Endothelial cell of umbilical vein (primary cell): ENCODE data around the gene IKZF5. TPM values are rescaled to one million over a fixed set of nuclear protein-coding genes. Genes with fewer than 3 reads are reported as not detected.

Experiments used
- BruUV-seq: library from RNA; stranded (reverse); fragments of 400-500 nt; replicated peaks from 2 replicates; lab custom pipeline; 2021; lab: Mats Ljungman, UMichigan
- CTCF ChIA-PET: fragments of 300-600, 350-600 bp; sonication (Branson Sonifier 250); formaldehyde crosslinking; loops from one replicate; lab custom pipeline; 2021; ENCODE audit warnings: antibody characterized with exemption, inconsistent platforms; lab: Charles Lee
- POLR2A ChIA-PET: fragments of 300-600, 350-600 bp; sonication (Branson Sonifier 250); formaldehyde crosslinking; loops from one replicate; lab custom pipeline; 2021; ENCODE audit warnings: antibody characterized with exemption, inconsistent platforms; lab: Charles Lee
- DNase-seq: peaks from one replicate; pipeline ENCODE4 v3.0.0-alpha.2; 2011; ENCODE audit warnings: low read depth, low spot score
- FAIRE-seq: peaks from 2 replicates; lab custom pipeline; 2011; peaks lifted over from hg19 to GRCh38; lab: Jason Lieb, UNC
- H2AFZ ChIP-seq: 2 replicates; pipeline ENCODE4 v1.6.0; 2012; ENCODE audit warnings: low read depth, low read length, control low read depth, inconsistent platforms
- H3K27ac ChIP-seq: 2 replicates; pipeline ENCODE4 v1.5.1; 2011; ENCODE audit warnings: low read depth, mild to moderate bottlenecking, control low read depth, low read length, moderate library complexity; ENCODE audit not compliant: insufficient read depth
- H3K27me3 ChIP-seq, 2 experiments: 2 replicates each; pipeline versions ENCODE4 v1.6.0 to v1.6.1; 2011; ENCODE audit warnings: low read length in 2 of 2, mixed read lengths in 1 of 2; ENCODE audit not compliant: control insufficient read depth in 2 of 2, insufficient read depth in 2 of 2
- H3K36me3 ChIP-seq, 2 experiments: 2 replicates in 1 of 2; 3 replicates in 1 of 2; pipeline ENCODE4 v1.5.1; 2011; ENCODE audit warnings: low read length in 2 of 2, mild to moderate bottlenecking in 1 of 2, moderate library complexity in 1 of 2; ENCODE audit not compliant: control insufficient read depth in 2 of 2, insufficient read depth in 2 of 2; ENCODE audit errors: extremely low read depth in 1 of 2
- H3K4me1 ChIP-seq: 3 replicates; pipeline ENCODE4 v1.5.1; 2011; ENCODE audit warnings: mild to moderate bottlenecking, low read length; ENCODE audit not compliant: control insufficient read depth, insufficient read depth; ENCODE audit errors: extremely low read depth
- H3K4me2 ChIP-seq: 2 replicates; pipeline ENCODE4 v1.6.1; 2011; ENCODE audit warnings: low read length, control low read depth, mixed read lengths; ENCODE audit not compliant: insufficient read depth
- H3K4me3 ChIP-seq, 3 experiments: fragments of 200-600 bp in 1 of 3; sonication (generic), shearing (Covaris generic) in 1 of 3; replicated peaks in 1 of 3; 2 replicates each; pipeline ENCODE4 v1.5.1; 2011 to 2016; ENCODE audit warnings: control low read depth in 3 of 3, low read length in 3 of 3, mild to moderate bottlenecking in 2 of 3, inconsistent platforms in 1 of 3, low read depth in 1 of 3, moderate library complexity in 1 of 3; ENCODE audit not compliant: insufficient read depth in 1 of 3
- H3K79me2 ChIP-seq: 2 replicates; pipeline ENCODE4 v1.6.0; 2012; ENCODE audit warnings: low read length, inconsistent platforms; ENCODE audit not compliant: control insufficient read depth, insufficient read depth
- H3K9ac ChIP-seq: replicated peaks from 2 replicates; pipeline ENCODE3; 2011; ENCODE audit warnings: low read length, control low read depth; ENCODE audit not compliant: insufficient read depth; ENCODE audit errors: extremely low read depth
- H3K9me1 ChIP-seq: replicated peaks from 3 replicates; pipeline ENCODE4 v1.6.0; 2011; ENCODE audit warnings: mild to moderate bottlenecking, low read length; ENCODE audit not compliant: control insufficient read depth, insufficient read depth; ENCODE audit errors: extremely low read depth
- H3K9me3 ChIP-seq: replicated peaks from 2 replicates; pipeline ENCODE4 v1.5.1; 2012; ENCODE audit warnings: low read length, inconsistent platforms; ENCODE audit not compliant: control insufficient read depth, insufficient read depth
- H4K20me1 ChIP-seq: replicated peaks from 2 replicates; pipeline ENCODE3; 2011; ENCODE audit warnings: mild to moderate bottlenecking, low read length; ENCODE audit not compliant: control insufficient read depth, insufficient read depth; ENCODE audit errors: extremely low read depth
- CTCF ChIP-seq, 2 donors: IDR thresholded peaks; 1 replicate in 1 of 2; 2 replicates in 1 of 2; pipeline ENCODE4 v1.5.1; 2011; ENCODE audit warnings: low read length in 2 of 2, mild to moderate bottlenecking in 2 of 2, moderate library complexity in 2 of 2, control low read depth in 1 of 2, inconsistent platforms in 1 of 2, low read depth in 1 of 2; ENCODE audit not compliant: insufficient read depth in 1 of 2; ENCODE audit errors: extremely low read depth in 1 of 2
- EZH2 ChIP-seq: IDR thresholded peaks from 2 replicates; pipeline ENCODE4 v1.6.1; 2012; ENCODE audit warnings: borderline replicate concordance, low read depth, mild to moderate bottlenecking, moderate library complexity, low read length, inconsistent platforms; ENCODE audit not compliant: severe bottlenecking
- FOS ChIP-seq: IDR thresholded peaks from 2 replicates; pipeline ENCODE4 v1.6.1; 2011; ENCODE audit warnings: mild to moderate bottlenecking, low read length, moderate library complexity, borderline replicate concordance; ENCODE audit not compliant: insufficient read depth
- GATA2 ChIP-seq: IDR thresholded peaks from 2 replicates; pipeline ENCODE4 v1.7.0; 2011; ENCODE audit warnings: low read depth, mild to moderate bottlenecking, moderate library complexity, mixed read lengths, low read length; ENCODE audit not compliant: insufficient read length, insufficient read depth
- JUN ChIP-seq: IDR thresholded peaks from 2 replicates; pipeline ENCODE4 v1.6.1; 2011; ENCODE audit warnings: borderline replicate concordance, low read depth; ENCODE audit not compliant: insufficient read length, insufficient read depth
- MYC ChIP-seq: IDR thresholded peaks from one replicate; pipeline ENCODE4 v1.6.1; 2011; ENCODE audit warnings: mild to moderate bottlenecking, low read depth, low read length
- POLR2A ChIP-seq: IDR thresholded peaks from 2 replicates; pipeline ENCODE4 v1.6.1; 2012; ENCODE audit warnings: low read depth, mild to moderate bottlenecking, control low read depth, low read length
- POLR2AphosphoS5 ChIP-seq: IDR thresholded peaks from 2 replicates; pipeline ENCODE4 v1.6.1; 2012; ENCODE audit warnings: low read depth, mild to moderate bottlenecking, control low read depth, low read length, moderate library complexity; ENCODE audit not compliant: insufficient read depth
- dilution Hi-C: fragments of 300-500 bp; cut with MboI; formaldehyde crosslinking; loops from one replicate; pipeline ENCODE4 v1.15.0; 2019; ENCODE audit warnings: low sequenced_read_pairs; ENCODE audit not compliant: extremely low pct_ligation_motif_present
- intact Hi-C: fragments of 100-400 bp; cut with micrococcal nuclease; formaldehyde crosslinking; loops from one replicate; pipeline ENCODE4 v1.10.0; 2022
- polyA plus RNA-seq, 4 experiments: library from polyadenylated mRNA; depleted of rRNA in 3 of 4; stranded (reverse) in 3 of 4; unstranded in 1 of 4; fragments of >200 nt; gene quantifications; 2 replicates each; pipeline versions ENCODE4 v1.2.1 to v1.2.3, GENCODE V29; 2011 to 2012; ENCODE audit warnings: missing spikeins in 1 of 4
- total RNA-seq: library from RNA; stranded (reverse); gene quantifications from 2 replicates; pipeline ENCODE4 v1.2.3, GENCODE V29; 2021
- TF ChIP-seq, protein P1 (sequence below): IDR thresholded peaks from 2 replicates; pipeline ENCODE4 v1.6.1; 2011; ENCODE audit not compliant: insufficient read depth, insufficient read length

The IKZF5 gene
- total and polyA plus RNA-seq, 2 donors (not counting 3 experiments of a cell fraction or from before 2014, with no cell fraction given), result 7.1 to 10.3 TPM

DNA sequence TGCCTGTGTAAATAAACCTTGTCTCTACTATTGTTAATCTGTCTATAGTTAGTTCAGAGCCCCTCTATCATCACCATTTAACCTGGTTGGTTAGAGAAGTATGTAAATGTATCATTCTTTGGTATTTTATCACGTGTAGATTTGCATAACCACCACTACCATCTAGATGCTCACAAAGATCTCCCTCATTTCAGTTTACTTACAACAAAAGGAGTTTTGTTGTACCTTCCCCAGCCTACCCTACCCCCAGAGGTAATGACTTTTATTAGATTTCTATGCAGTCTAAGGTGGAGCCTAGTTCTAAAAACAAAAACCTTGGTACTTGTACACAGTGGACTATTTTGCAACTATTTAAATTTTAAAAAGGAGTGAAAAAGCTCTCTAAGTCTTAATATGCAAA is 17.7 kb upstream of the IKZF5 start:
- no TSS peak for BruUV-seq
- Histone ChIP-seq H4K20me1 (no peaks in the 10 kb centered on the region), H3K4me2 (no peak overlapping the region), H3K4me3 (no peak overlapping the region), H3K36me3 (no peaks in the 10 kb centered on the region), H3K9me1 (no peaks in the 10 kb centered on the region), H3K9me3 (no peaks in the 10 kb centered on the region), H3K27me3 (no peaks in the 10 kb centered on the region), H3K9ac (no peak overlapping the region), H2AFZ (no peak overlapping the region), H3K4me1 (no peaks in the 10 kb centered on the region), H3K27ac (no peak overlapping the region), H3K79me2 (no peaks in the 10 kb centered on the region)
- DNase-seq, result no peak
- ChIA-PET POLR2A (no interaction called here), CTCF (no interaction called here)
- no peak for TF ChIP-seq POLR2AphosphoS5
- no peak for TF ChIP-seq EZH2
- TF ChIP-seq POLR2A, result no peak
- TF ChIP-seq CTCF (IDR thresholded peaks at IDR 0.05; ENCODE audit: extremely low read depth in 1 of 2, insufficient read depth in 1 of 2, low read depth in 1 of 2, low read length in 2 of 2), result no peak
- TF ChIP-seq GATA2, result no peak
- TF ChIP-seq FOS, result no peak
- no peak for TF ChIP-seq MYC
- no peak for TF ChIP-seq JUN
- TF ChIP-seq, protein P1, sequence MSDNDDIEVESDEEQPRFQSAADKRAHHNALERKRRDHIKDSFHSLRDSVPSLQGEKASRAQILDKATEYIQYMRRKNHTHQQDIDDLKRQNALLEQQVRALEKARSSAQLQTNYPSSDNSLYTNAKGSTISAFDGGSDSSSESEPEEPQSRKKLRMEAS, result no peak
- intact Hi-C loops, result no loop called here
- dilution Hi-C loops, result no loop called here
- FAIRE-seq, result no peak
